ENCODE measurements around the gene ZBED3. TPM values are rescaled to one million over a fixed set of nuclear protein-coding genes. Genes with fewer than 3 reads are reported as not detected.
"Not testable (repeated sequence)": the region's sequence is repeated elsewhere in the genome, so short reads cannot be mapped to it uniquely, and the experiment has no call there.

ZBED3 gene
- total RNA-seq, 2 experiments from 2014 or later = 3.0 to 3.7 TPM

GRCh38 chr5:77080905-77081304 lies 6.2 kb downstream of the ZBED3 start:
- ATAC-seq (ENCODE audit: poor library complexity) (no peak), DNase-seq (no peak)
- Histone ChIP-seq H3K9me3 (ENCODE audit: control insufficient read depth in 1 of 2, insufficient read depth in 1 of 2, low read length in 2 of 2) (no peaks in the 10 kb centered on the region), H3K36me3 (ENCODE audit: insufficient read depth, low read length) (no peaks in the 10 kb centered on the region), H3K27ac (ENCODE audit: low read depth in 1 of 2, low read length in 2 of 2) (no peak overlapping the region), H3K4me1 (ENCODE audit: insufficient read depth, low read length) (peaks cover 7% of the 10 kb centered on the region), H3K27me3 (ENCODE audit: control insufficient read depth in 1 of 2, insufficient read depth in 2 of 2, low read length in 2 of 2) (no peaks in the 10 kb centered on the region), H3K4me3 (ENCODE audit: low read length) (no peak overlapping the region)
- ChIA-PET POLR2A (no interaction called here), CTCF (interaction anchor here (0.6 kb wide), 1 partner anchor 1000 kb away, joined by 3 read pairs; no protein-coding TSS in a partner anchor)
- Mint-ChIP-seq H3K36me3 (ENCODE audit: low read depth) (no peaks in the 10 kb centered on the region), H3K9me3 (no peaks in the 10 kb centered on the region), H3K4me3 (no peak overlapping the region), H3K27ac (no peak overlapping the region), H3K27me3 (no peaks in the 10 kb centered on the region), H3K4me1 (ENCODE audit: low read depth) (peaks cover 6% of the 10 kb centered on the region)
- intact Hi-C loops (cut with DNase I, micrococcal nuclease) = no loop called here
- TF ChIP-seq, protein P1, sequence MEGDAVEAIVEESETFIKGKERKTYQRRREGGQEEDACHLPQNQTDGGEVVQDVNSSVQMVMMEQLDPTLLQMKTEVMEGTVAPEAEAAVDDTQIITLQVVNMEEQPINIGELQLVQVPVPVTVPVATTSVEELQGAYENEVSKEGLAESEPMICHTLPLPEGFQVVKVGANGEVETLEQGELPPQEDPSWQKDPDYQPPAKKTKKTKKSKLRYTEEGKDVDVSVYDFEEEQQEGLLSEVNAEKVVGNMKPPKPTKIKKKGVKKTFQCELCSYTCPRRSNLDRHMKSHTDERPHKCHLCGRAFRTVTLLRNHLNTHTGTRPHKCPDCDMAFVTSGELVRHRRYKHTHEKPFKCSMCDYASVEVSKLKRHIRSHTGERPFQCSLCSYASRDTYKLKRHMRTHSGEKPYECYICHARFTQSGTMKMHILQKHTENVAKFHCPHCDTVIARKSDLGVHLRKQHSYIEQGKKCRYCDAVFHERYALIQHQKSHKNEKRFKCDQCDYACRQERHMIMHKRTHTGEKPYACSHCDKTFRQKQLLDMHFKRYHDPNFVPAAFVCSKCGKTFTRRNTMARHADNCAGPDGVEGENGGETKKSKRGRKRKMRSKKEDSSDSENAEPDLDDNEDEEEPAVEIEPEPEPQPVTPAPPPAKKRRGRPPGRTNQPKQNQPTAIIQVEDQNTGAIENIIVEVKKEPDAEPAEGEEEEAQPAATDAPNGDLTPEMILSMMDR (IDR thresholded peaks at IDR 0.05) = no peak

- H3K4me3 ChIP-seq (ENCODE audit: low read length); H3K4me1 ChIP-seq (ENCODE audit: insufficient read depth, low read length); H3K9me3 Mint-ChIP-seq; H3K36me3 ChIP-seq (ENCODE audit: insufficient read depth, low read length); H3K36me3 Mint-ChIP-seq (ENCODE audit: low read depth); DNase-seq; H3K9me3 ChIP-seq (ENCODE audit: control insufficient read depth in 1 of 2, insufficient read depth in 1 of 2, low read length in 2 of 2); H3K27me3 ChIP-seq (ENCODE audit: control insufficient read depth in 1 of 2, insufficient read depth in 2 of 2, low read length in 2 of 2); CTCF ChIA-PET; intact Hi-C loops (cut with DNase I, micrococcal nuclease); POLR2A ChIA-PET; H3K4me1 Mint-ChIP-seq (ENCODE audit: low read depth); H3K27ac Mint-ChIP-seq; ATAC-seq (ENCODE audit: poor library complexity); H3K27ac ChIP-seq (ENCODE audit: low read depth in 1 of 2, low read length in 2 of 2); H3K4me3 Mint-ChIP-seq; H3K27me3 Mint-ChIP-seq: not testable (repeated sequence)
These were observed 6.6 kb downstream of the ZBED3 start for GRCh38 chr5:77080479-77080878.

GRCh38 chr5:77077829-77078176 lies 9.3 kb downstream of the ZBED3 start:
- ATAC-seq (ENCODE audit: poor library complexity) = peak; percentile 30
- CTCF ChIA-PET = interaction anchor here (0.8 to 2.2 kb wide), 4 partner anchors 9 to 67 kb away, joined by 3 to 19 read pairs (median 4); partner anchors contain the start of gene ZBED3
- no peak overlapping the region for H3K4me3 ChIP-seq (ENCODE audit: low read length)
- peak overlapping the region; percentile 73 for H3K4me3 Mint-ChIP-seq
- TF ChIP-seq, protein P1 (IDR thresholded peaks at IDR 0.05) = peak; percentile 27
- no peak overlapping the region for H3K27ac ChIP-seq (ENCODE audit: low read depth in 1 of 2, low read length in 2 of 2)
- DNase-seq = no peak
- no peaks in the 10 kb centered on the region for H3K36me3 ChIP-seq (ENCODE audit: insufficient read depth, low read length)
- peaks cover 7% of the 10 kb centered on the region for H3K4me1 Mint-ChIP-seq (ENCODE audit: low read depth)
- H3K9me3 ChIP-seq (ENCODE audit: control insufficient read depth in 1 of 2, insufficient read depth in 1 of 2, low read length in 2 of 2) = no peaks in the 10 kb centered on the region
- intact Hi-C loops (cut with DNase I, micrococcal nuclease) = loop anchor here (2.0 to 10.0 kb wide), 3 partner anchors 211 to 417 kb away; partner anchors contain the start of gene WDR41 (in 1 of the 2)
- H3K4me1 ChIP-seq (ENCODE audit: insufficient read depth, low read length) = peaks cover 7% of the 10 kb centered on the region
- H3K9me3 Mint-ChIP-seq = no peaks in the 10 kb centered on the region
- H3K27ac Mint-ChIP-seq = no peak overlapping the region
- H3K27me3 Mint-ChIP-seq = no peaks in the 10 kb centered on the region
- H3K36me3 Mint-ChIP-seq (ENCODE audit: low read depth) = no peaks in the 10 kb centered on the region
- POLR2A ChIA-PET = interaction anchor here (1.5 to 2.3 kb wide), 2 partner anchors 9 to 47 kb away, joined by 9 to 12 read pairs; partner anchors contain the start of genes AGGF1 and ZBED3
- no peaks in the 10 kb centered on the region for H3K27me3 ChIP-seq (ENCODE audit: control insufficient read depth in 1 of 2, insufficient read depth in 2 of 2, low read length in 2 of 2)
